Measurements from ENCODE around the gene TMEM178A. TPM values are rescaled to one million over a fixed set of nuclear protein-coding genes. Genes with fewer than 3 reads are reported as not detected.

TMEM178A gene
- total RNA-seq, 1 experiment from 2014 or later, result 7.5 TPM

GRCh38 chr2:39631256-39631655, 34.5 kb upstream of the TMEM178A start:
- H2BK20ac ChIP-seq (ENCODE audit: low read depth, low read length, poor library complexity, severe bottlenecking), result no peak overlapping the region
- H2BK12ac ChIP-seq (ENCODE audit: insufficient read length, low read depth, low read length), result no peak overlapping the region
- H3K9ac ChIP-seq (ENCODE audit: extremely low read depth, insufficient read length, low read length), result no peak overlapping the region
- H2BK15ac ChIP-seq (ENCODE audit: low read depth, low read length), result no peak overlapping the region
- H3K9me3 Mint-ChIP-seq, result peaks cover 5 to 8% of the 10 kb centered on the region in 2 experiments; a peak in 3 of 5 replicates
- no peak overlapping the region for H3K4ac ChIP-seq (ENCODE audit: low read depth, low read length)
- no peak overlapping the region for H2AK5ac ChIP-seq (ENCODE audit: insufficient read length, low read length)
- no peak for DNase-seq
- no peak overlapping the region for H3K27ac Mint-ChIP-seq
- TF ChIP-seq CTCF (conservative IDR thresholded peaks at IDR 0.05), result no peak
- no peak overlapping the region for H3K56ac ChIP-seq (ENCODE audit: insufficient read length, low read depth, low read length)
- no peak overlapping the region for H3K14ac ChIP-seq (ENCODE audit: insufficient read depth, low read length)
- no peaks in the 10 kb centered on the region for H3K4me1 ChIP-seq (ENCODE audit: insufficient read depth, low read length)
- H3K18ac ChIP-seq (ENCODE audit: insufficient read length, low read depth, low read length), result no peak overlapping the region
- no peaks in the 10 kb centered on the region for H3K79me1 ChIP-seq (ENCODE audit: insufficient read depth, low read depth, low read length, poor library complexity, severe bottlenecking)
- no peaks in the 10 kb centered on the region for H3K23me2 ChIP-seq (ENCODE audit: insufficient read length, low read depth, low read length, poor library complexity, severe bottlenecking)
- no peaks in the 10 kb centered on the region for H3K79me2 ChIP-seq (ENCODE audit: insufficient read depth, low read length)
- H2BK120ac ChIP-seq (ENCODE audit: low read depth, low read length, poor library complexity, severe bottlenecking), result no peak overlapping the region
- no peaks in the 10 kb centered on the region for H4K20me1 ChIP-seq (ENCODE audit: control insufficient read depth, insufficient read depth, insufficient read length)
- no peak overlapping the region for H4K91ac ChIP-seq (ENCODE audit: insufficient read length, low read depth, low read length)
- no peak overlapping the region for H2AFZ ChIP-seq (ENCODE audit: low read length)
- H3K27me3 Mint-ChIP-seq (ENCODE audit: low read depth), result no peaks in the 10 kb centered on the region
- H3K27ac ChIP-seq (ENCODE audit: insufficient read length, low read depth, low read length), result no peak overlapping the region
- H4K8ac ChIP-seq (replicated peaks; ENCODE audit: insufficient read length, low read depth, low read length), result no peak overlapping the region
- no peak overlapping the region for H3K4me3 Mint-ChIP-seq
- no peaks in the 10 kb centered on the region for H3K9me3 ChIP-seq (ENCODE audit: control insufficient read depth, low read depth, low read length)
- H3K27me3 ChIP-seq (ENCODE audit: insufficient read depth, low read length), result no peaks in the 10 kb centered on the region
- H2BK5ac ChIP-seq (ENCODE audit: insufficient read length, low read length), result no peak overlapping the region
- peaks cover 0 to 3% (median 0%) of the 10 kb centered on the region in 3 experiments; a peak in 2 of 7 replicates for H3K36me3 Mint-ChIP-seq (ENCODE audit: insufficient read depth in 1 of 3, low read depth in 3 of 3)
- H3K23ac ChIP-seq (ENCODE audit: insufficient read length, low read depth, low read length), result no peak overlapping the region
- no CpG with 5 or more reads among the region's 3 CpGs for WGBS (ENCODE audit: extremely low coverage, insufficient read length, low lambda C conversion rate)
- H3T11ph ChIP-seq (ENCODE audit: low read length), result no peak overlapping the region
- no peak overlapping the region for H4K5ac ChIP-seq (ENCODE audit: insufficient read length, low read depth, low read length)
- peaks cover under 1 to 3% of the 10 kb centered on the region in 2 experiments; a peak in 2 of 4 replicates for H3K4me1 Mint-ChIP-seq
- H3K4me2 ChIP-seq (ENCODE audit: insufficient read depth, insufficient read length, low read length), result no peak overlapping the region

Measured in H9 (cell line).